Amygdala (tissue), 56 donors: ENCODE measurements around the gene LST1.

Source experiments
- DNase-seq, 56 donors: peaks; one replicate each; lab custom pipeline; 2025; lab: John Stamatoyannopoulos, UW

The LST1 gene

DNA sequence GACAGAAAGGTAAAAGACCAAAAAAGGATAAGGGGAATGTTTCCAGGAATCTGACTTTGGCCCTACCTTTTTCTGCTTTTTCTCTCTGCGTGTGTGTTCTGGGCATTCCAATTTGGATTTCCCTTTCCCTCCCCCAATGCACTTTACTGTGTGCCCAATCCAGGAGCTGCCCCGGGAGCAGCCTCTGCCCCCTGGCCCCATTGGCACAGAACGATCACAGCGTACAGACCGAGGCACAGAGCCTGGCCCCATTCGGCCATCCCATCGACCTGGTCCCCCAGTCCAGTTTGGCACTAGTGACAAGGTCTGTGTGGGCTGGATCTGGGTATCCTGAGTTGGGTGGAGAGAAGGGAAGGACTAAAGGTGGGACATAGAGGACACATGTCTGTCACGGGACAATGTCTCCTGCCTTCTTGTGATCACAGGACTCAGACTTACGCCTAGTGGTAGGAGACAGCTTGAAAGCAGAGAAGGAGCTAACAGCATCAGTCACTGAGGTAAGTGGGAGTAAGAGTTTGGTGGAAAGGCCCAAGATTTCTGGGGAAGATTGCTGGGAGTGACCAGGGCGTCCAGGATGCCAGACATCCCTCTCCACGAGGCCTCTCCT, 49.0 kb downstream of the LST1 start:
- no peak for DNase-seq

GRCh38 chr6:31636698-31637596, 50.9 kb downstream of the LST1 start:
- DNase-seq = no peak
